Skeletal muscle satellite cell (primary cell): Measurements from ENCODE around the gene DLK2. TPM values are rescaled to one million over a fixed set of nuclear protein-coding genes. Genes with fewer than 3 reads are reported as not detected.
"Not testable (repeated sequence)": the region's sequence is repeated elsewhere in the genome, so short reads cannot be mapped to it uniquely, and the experiment has no call there.

Experiments
- H3K27me3 ChIP-seq: 2 replicates; pipeline ENCODE4 v1.7.0; 2013; ENCODE audit warnings: low read length; ENCODE audit not compliant: control insufficient read depth, insufficient read depth
- H3K36me3 ChIP-seq: 2 replicates; pipeline ENCODE4 v1.7.0; 2013; ENCODE audit warnings: mild to moderate bottlenecking, control low read depth, low read length; ENCODE audit not compliant: insufficient read depth
- H3K4me1 ChIP-seq: 2 replicates; pipeline ENCODE4 v1.7.0; 2013; ENCODE audit warnings: low read length; ENCODE audit not compliant: control insufficient read depth, insufficient read depth
- H3K4me2 ChIP-seq: 2 replicates; pipeline ENCODE4 v1.7.0; 2013; ENCODE audit warnings: mild to moderate bottlenecking, low read length
- H3K4me3 ChIP-seq: 2 replicates; pipeline ENCODE4 v1.7.0; 2013; ENCODE audit warnings: low read length
- H3K9ac ChIP-seq: 2 replicates; pipeline ENCODE4 v1.7.0; 2013; ENCODE audit warnings: mild to moderate bottlenecking, low read depth, low read length, moderate library complexity
- H3K9me3 ChIP-seq: replicated peaks from 2 replicates; pipeline ENCODE4 v1.7.0; 2013; ENCODE audit warnings: mild to moderate bottlenecking, control low read depth, low read length
- small RNA-seq: library from RNA; depleted of rRNA; stranded (forward); fragments of <200 nt; gene quantifications from one replicate; pipeline ENCODE3, GENCODE V24; 2012

Gene DLK2

DNA sequence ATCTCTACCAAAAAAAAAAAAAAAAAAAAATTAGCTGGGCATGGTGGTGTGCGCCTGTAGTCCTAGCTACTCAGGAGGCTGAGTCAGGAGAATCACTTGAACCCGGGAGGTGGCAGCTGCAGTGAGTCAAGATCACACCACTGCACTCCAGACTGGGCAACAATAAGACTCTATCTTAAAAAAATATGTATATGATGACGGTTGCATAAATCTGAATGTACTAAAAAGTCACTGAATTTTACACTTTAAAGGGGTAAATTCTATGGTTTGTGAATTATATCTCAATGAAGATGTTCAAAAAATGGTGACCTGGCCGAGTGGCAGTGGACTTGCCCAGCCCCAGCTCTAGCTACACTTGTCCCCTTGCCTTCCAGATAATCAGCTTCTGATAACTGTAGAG lies 38.4 kb downstream of the DLK2 start:
- Histone ChIP-seq H3K27me3 (peaks cover 39% of the 10 kb centered on the region), H3K9me3 (peaks cover 5% of the 10 kb centered on the region), H3K4me2 (no peak overlapping the region), H3K4me1 (no peaks in the 10 kb centered on the region), H3K36me3 (no peaks in the 10 kb centered on the region), H3K4me3 (no peak overlapping the region), H3K9ac (no peak overlapping the region)

DNA sequence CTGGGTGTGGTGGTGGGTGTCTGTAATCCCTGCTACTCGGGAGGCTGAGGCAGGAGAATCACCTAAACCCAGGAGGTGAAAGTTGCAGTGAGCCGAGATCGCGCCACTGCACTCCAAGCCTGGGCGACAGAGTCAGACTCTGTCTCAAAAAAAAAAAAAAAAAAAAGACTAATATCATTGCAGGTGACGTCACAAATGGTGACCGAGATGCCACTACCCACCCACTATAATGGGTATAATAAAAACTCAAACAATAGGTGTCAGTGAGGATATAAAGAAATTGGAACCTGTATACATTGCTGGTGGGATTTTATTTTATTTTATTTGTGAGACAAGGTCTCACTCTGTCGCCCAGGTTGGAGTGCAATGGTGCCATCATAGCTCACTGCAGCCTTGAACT lies 40.1 kb downstream of the DLK2 start:
- H3K4me1 ChIP-seq, H3K36me3 ChIP-seq, H3K4me2 ChIP-seq, H3K9ac ChIP-seq, H3K4me3 ChIP-seq, H3K9me3 ChIP-seq: not testable (repeated sequence)
- peaks cover 36% of the 10 kb centered on the region for H3K27me3 ChIP-seq

- H3K4me2 ChIP-seq: no peak overlapping the region
Measured at GRCh38 chr6:43413002-43413401, 42.3 kb downstream of the DLK2 start.

DNA sequence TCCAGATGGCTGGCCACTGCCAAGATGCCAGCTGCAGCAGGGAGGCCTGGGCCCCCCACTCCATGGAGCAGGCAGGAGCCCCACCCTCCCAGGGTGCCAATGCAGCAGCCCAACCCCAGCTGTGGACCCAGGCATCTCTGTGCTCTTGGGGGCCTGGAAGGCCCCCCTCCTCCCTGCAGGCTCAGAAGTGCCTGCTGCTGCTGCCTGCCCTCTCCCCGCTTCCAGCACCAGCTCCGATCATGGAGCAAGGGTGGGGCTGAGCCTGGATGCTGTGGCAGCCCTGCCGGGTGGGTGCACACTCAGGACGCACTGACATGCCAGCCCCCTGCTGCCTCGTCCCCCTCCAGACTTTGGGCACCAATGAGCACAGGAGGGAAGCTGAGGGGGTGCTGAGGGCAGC lies 42.8 kb downstream of the DLK2 start:
- Histone ChIP-seq H3K9ac (no peak overlapping the region), H3K4me1 (no peaks in the 10 kb centered on the region), H3K4me2 (no peak overlapping the region), H3K36me3 (no peaks in the 10 kb centered on the region), H3K4me3 (no peak overlapping the region), H3K27me3 (peaks cover 36% of the 10 kb centered on the region), H3K9me3 (peaks cover 5% of the 10 kb centered on the region)

More at GRCh38 chr6:43413002-43413401, 42.3 kb downstream of the DLK2 start:
- Histone ChIP-seq H3K36me3 (no peaks in the 10 kb centered on the region), H3K9ac (no peak overlapping the region), H3K4me1 (no peaks in the 10 kb centered on the region), H3K27me3 (peaks cover 40% of the 10 kb centered on the region), H3K9me3 (peaks cover 5% of the 10 kb centered on the region), H3K4me3 (no peak overlapping the region)

- H3K27me3 ChIP-seq: peaks cover 35% of the 10 kb centered on the region
- H3K9ac ChIP-seq, H3K36me3 ChIP-seq, H3K4me1 ChIP-seq, H3K4me2 ChIP-seq, H3K9me3 ChIP-seq, H3K4me3 ChIP-seq: not testable (repeated sequence)
Measured at GRCh38 chr6:43410776-43411175, 44.6 kb downstream of the DLK2 start.

DNA sequence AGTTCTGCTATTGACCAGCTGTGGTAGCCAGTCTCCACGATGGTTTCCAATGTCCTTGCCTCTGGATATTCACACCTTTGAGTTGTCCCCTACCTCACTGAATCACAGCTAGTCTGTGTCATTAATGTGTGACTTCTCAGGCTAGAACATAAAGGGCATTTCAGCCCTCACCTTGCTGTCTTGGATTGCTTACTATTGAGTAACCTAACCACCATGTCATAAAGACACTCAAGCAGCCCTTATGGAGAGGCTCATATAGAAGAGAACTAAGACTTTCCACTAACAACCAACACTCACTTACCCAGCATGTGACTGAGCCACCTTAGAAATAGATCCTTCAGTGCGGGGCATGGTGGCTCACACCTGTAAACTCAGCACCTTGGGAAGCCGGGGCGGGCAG lies 47.1 kb downstream of the DLK2 start:
- Histone ChIP-seq H3K9me3 (peaks cover 4% of the 10 kb centered on the region), H3K36me3 (no peaks in the 10 kb centered on the region), H3K4me3 (no peak overlapping the region), H3K9ac (no peak overlapping the region), H3K4me2 (no peak overlapping the region), H3K27me3 (peaks cover 44% of the 10 kb centered on the region), H3K4me1 (no peaks in the 10 kb centered on the region)

DNA sequence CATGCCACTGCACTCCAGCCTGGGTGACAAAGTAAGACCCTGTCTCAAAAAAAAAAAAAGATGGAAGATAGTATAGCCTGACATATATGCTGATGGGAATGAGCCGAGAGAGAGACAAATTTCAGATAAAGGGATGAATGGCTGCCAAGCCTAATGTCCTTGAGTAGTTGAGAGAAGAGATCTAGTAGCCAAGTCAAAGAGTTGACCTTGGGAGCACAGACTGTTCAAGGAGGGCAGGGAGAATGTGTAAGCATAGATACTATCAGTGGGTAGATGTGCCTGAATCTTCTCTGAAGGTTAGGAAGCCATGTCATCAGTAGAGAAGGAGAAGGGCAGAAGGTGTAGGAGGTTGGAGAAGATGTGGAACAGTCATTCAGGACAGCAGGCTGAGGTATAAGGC lies 48.1 kb downstream of the DLK2 start:
- no peaks in the 10 kb centered on the region for H3K4me1 ChIP-seq
- no peak overlapping the region for H3K9ac ChIP-seq
- no peaks in the 10 kb centered on the region for H3K36me3 ChIP-seq
- H3K27me3 ChIP-seq: peaks cover 47% of the 10 kb centered on the region
- no peak overlapping the region for H3K4me3 ChIP-seq
- H3K4me2 ChIP-seq: no peak overlapping the region
- no peaks in the 10 kb centered on the region for H3K9me3 ChIP-seq

- no peak overlapping the region for H3K4me2 ChIP-seq
- H3K9ac ChIP-seq: no peak overlapping the region
- no peaks in the 10 kb centered on the region for H3K9me3 ChIP-seq
- no peak overlapping the region for H3K4me3 ChIP-seq
- H3K4me1 ChIP-seq: no peaks in the 10 kb centered on the region
- H3K36me3 ChIP-seq: no peaks in the 10 kb centered on the region
- peaks cover 50% of the 10 kb centered on the region for H3K27me3 ChIP-seq
Measured at GRCh38 chr6:43405354-43405753, 50.0 kb downstream of the DLK2 start.

- Histone ChIP-seq H3K36me3 (no peaks in the 10 kb centered on the region), H3K9ac (no peak overlapping the region)
Measured at GRCh38 chr6:43402820-43403219, 52.5 kb downstream of the DLK2 start.

DNA sequence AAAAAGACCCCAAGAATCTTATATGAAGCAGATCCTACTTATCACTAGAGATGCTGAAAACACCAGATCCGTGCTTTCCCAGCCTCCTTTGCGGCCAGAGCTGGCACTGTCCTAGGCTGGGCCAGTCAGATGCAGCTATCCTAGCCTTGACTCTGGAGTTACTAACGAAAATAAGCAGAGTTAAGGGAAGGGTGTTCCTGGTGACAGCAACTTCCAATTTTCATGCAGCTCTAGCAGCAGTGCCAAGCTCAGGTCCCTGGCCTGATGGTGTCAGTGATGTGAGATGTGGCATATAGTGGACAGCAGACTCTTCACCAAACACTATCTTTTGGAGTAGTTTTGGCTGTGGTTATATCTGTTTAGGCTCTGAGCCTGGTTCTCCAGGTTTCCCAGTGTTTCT lies 53.6 kb downstream of the DLK2 start:
- H3K9me3 ChIP-seq: no peaks in the 10 kb centered on the region
- no peak overlapping the region for H3K4me2 ChIP-seq
- H3K27me3 ChIP-seq: peaks cover 43% of the 10 kb centered on the region
- H3K4me1 ChIP-seq: no peaks in the 10 kb centered on the region
- no peak overlapping the region for H3K9ac ChIP-seq
- no peak overlapping the region for H3K4me3 ChIP-seq
- H3K36me3 ChIP-seq: no peaks in the 10 kb centered on the region

More at GRCh38 chr6:43402820-43403219, 52.5 kb downstream of the DLK2 start:
- H3K4me2 ChIP-seq: no peak overlapping the region
- no peaks in the 10 kb centered on the region for H3K4me1 ChIP-seq
- no peak overlapping the region for H3K4me3 ChIP-seq
- H3K27me3 ChIP-seq: peaks cover 46% of the 10 kb centered on the region
- no peaks in the 10 kb centered on the region for H3K9me3 ChIP-seq

Small RNAs within 50 kb of the gene (small RNA-seq; reads per million reads assigned to genes)
- gene MIR6780B (not detected), gene RNU6-1113P (not detected)
